GM12873 (cell line): ENCODE results near the gene CHST12.

Source experiments
- TF ChIP-seq, protein P1 (sequence below): IDR thresholded peaks from 2 replicates; pipeline ENCODE4 v1.5.1; 2012; ENCODE audit warnings: low read depth, mild to moderate bottlenecking, moderate library complexity, low read length, control low read depth; ENCODE audit not compliant: insufficient read depth; ENCODE audit errors: missing control alignments

The CHST12 gene

DNA sequence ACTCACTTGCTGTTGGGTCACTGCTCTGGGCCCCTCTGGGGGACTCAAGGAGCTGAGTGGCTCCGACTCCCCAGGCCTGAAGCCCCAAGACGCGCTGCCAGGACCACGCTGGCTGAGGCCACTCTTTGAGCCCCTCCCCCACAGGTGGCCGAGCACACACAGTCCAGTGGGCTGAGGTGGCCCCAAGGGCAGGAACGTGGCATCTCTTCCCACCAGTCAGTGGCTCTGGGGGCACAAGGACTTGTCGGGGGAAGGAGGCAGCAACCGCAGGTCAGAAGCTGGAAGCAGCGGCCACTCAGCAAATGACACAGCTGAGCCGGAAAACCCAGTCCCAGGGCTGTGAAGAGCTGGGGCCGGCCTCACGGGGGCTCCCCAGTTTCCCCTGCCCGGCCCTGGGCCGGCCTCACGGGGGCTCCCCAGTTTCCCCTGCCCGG lies 48.7 kb downstream of the CHST12 start:
- TF ChIP-seq, protein P1, sequence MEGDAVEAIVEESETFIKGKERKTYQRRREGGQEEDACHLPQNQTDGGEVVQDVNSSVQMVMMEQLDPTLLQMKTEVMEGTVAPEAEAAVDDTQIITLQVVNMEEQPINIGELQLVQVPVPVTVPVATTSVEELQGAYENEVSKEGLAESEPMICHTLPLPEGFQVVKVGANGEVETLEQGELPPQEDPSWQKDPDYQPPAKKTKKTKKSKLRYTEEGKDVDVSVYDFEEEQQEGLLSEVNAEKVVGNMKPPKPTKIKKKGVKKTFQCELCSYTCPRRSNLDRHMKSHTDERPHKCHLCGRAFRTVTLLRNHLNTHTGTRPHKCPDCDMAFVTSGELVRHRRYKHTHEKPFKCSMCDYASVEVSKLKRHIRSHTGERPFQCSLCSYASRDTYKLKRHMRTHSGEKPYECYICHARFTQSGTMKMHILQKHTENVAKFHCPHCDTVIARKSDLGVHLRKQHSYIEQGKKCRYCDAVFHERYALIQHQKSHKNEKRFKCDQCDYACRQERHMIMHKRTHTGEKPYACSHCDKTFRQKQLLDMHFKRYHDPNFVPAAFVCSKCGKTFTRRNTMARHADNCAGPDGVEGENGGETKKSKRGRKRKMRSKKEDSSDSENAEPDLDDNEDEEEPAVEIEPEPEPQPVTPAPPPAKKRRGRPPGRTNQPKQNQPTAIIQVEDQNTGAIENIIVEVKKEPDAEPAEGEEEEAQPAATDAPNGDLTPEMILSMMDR: no peak

DNA sequence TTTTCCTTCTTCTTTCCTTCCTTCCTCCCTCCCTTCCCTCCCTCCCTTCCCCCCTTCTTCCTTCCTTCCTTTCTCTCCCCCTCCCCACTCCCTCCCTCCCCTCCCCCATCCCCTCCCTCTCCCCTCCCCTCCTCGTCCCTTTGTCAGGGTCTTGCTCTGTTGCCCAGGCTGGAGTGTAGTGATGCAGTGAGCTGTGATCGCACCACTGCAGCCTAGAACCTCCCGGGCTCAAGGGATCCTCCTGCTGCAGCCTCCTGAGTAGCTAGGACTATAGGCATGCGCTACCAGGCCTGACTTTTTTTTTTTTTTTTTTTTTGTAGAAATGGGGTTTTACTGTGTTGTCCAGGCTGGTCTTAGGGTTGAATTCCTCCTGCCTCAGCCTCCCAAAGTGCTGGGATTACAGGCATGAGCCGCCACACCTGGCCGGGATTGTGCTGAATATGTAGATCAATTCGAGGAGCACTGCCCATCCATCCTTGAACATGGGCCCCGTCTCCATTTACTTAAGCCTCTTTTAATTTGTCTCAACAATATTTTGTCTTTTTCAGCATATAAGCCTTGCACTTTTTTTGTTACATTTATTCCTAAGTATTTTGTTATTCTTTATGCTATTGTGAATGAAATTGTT lies 49.3 kb downstream of the CHST12 start:
- TF ChIP-seq, protein P1: no peak

DNA sequence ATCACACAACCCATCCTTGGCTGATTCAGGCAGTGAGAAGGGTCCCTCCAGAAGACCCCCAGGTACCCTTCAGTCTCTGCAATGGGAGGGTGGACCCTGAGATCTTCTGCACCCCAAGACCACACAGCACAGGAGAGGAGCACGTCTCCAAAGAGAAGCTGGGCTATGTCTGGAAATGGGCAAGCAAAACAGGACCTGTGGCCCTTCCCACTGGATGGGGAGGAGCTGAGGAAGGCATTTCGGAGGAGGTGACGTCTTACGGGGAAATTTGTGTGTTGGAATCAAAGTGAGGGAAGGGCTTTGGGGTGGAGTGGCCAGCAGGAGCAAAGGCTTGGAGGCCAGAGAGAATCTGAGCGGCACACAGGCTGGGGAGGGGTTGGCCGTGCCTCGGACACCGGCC lies 56.3 kb downstream of the CHST12 start:
- TF ChIP-seq, protein P1: no peak

DNA sequence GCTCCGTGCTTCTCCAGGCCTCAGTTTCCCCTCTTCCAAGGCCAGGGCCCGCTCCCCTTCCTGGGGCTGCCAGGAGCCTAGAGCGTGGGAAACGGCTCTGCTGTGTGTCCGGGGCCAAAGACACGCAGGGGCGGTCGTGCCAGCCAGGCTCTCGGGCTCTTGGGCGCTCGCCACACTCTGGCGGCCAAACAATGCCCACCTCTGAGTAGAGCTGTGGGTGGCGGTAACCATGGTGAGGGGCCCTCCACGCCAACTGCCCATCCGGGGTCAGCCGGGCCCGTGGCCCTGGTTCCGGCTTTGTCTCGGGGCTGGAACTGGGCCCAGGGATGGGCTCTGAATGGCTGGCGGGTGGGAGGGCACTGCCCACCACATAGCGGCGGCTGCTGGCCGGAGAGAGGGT lies 56.8 kb downstream of the CHST12 start:
- TF ChIP-seq, protein P1: no peak

DNA sequence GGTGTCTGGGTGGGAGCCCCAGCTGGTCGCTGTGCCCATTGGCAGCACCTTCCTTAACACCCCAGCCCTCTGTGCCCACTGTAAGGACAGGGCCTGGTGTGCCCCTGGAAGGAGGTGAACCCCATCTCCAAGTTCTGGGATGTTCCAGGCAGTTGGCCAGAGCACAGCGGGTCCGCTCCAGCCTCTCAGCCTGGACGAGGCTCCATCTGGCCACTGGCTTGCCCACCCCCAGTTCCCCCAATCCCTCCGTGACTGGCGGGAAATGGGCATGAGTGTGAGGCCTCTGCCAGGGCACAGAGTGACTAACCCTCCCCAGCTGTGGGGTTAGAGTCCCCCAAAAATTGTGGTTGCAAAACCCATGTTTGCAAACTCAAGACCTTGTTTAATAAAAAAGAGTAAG lies 57.2 kb downstream of the CHST12 start:
- TF ChIP-seq, protein P1: no peak

DNA sequence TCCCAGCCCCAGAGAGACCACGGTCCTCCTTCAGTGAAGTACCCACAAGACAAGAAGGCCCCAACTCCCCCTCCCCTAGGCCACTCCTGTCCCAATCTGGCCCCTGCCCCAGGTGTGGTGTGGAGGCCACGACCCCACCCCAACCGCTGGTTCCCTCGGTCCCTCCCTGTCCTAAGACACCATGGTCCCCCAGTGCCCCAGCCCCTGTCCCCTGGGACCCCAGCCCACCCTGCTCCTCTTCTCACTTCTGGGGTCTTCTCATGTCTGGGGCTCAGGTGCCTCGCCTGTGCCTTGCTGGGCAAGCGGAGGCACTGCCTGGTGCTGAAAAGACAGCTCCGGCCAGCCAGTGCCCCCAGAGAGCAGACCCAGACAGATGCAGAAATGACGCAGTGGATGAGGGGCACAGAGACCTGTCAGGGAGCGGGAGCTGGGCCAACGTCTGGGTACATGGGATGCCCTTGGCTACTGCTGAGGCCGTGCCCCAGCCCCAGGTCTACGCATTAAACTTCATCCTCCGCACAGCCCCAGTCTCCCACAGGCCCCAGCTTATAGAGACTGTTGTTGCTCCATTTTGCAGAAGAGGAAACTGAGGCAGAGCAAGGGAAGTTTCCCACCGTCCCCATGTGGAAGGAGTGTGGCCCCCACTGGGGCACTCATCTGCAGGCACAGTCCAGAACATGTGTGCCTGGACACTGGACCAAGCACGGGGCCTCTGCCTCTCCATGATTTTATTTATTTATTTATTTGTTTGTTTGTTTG lies 58.0 kb downstream of the CHST12 start:
- TF ChIP-seq, protein P1: no peak

DNA sequence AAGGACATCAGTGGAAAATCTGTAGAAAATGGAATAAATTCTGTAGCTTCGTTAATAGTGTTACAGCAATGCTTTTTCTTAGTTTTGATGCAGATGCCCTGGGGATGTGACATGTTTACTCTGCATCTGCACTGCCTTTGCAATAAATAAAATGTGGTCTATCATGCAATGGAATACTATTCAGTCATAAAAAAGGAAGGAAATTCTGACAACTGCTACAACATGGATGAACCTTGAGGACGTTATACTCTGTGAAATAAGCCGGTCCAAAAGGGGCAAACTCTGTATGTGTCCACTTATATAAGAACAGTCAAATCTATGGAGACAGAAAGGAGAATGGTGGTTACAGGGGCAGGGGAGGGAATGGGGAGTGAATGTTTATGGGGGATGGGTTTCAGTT lies 59.3 kb downstream of the CHST12 start:
- TF ChIP-seq, protein P1: no peak
